Heart left ventricle (tissue), 16 donors: ENCODE measurements around the gene ATG2A. TPM values are rescaled to one million over a fixed set of nuclear protein-coding genes. Genes with fewer than 3 reads are reported as not detected.

Experiments used
- ATAC-seq, 4 donors: fragments of 200-7000 bp; cut with Tn5 transposase; one replicate each; pipeline ENCODE4 v1.9.1; 2020 to 2022; ENCODE audit warnings: moderate library complexity in 4 of 4, mild to moderate bottlenecking in 3 of 4, moderate number of reproducible peaks in 1 of 4
- DNase-seq, 5 donors: peaks; one replicate each; pipeline ENCODE4 v3.0.0-alpha.2; 2020
- H3K27ac ChIP-seq, 12 donors: fragments of 200-600 bp; sonication (generic) in 4 of 12; one replicate each; pipeline versions ENCODE4 v1.5.0 to v1.8.0; 2016 to 2022; ENCODE audit warnings: mild to moderate bottlenecking in 2 of 12
- H3K27me3 ChIP-seq, 9 donors: fragments of 200-600 bp; sonication (generic) in 2 of 9; one replicate each; pipeline versions ENCODE4 v1.5.1 to v1.8.0; 2016 to 2022; ENCODE audit warnings: mild to moderate bottlenecking in 3 of 9
- H3K36me3 ChIP-seq, 9 donors: fragments of 200-600 bp; sonication (generic) in 2 of 9; one replicate each; pipeline versions ENCODE4 v1.5.0 to v1.8.0; 2018 to 2022; ENCODE audit warnings: mild to moderate bottlenecking in 2 of 9
- H3K4me1 ChIP-seq, 12 donors: fragments of 200-600 bp; sonication (generic) in 4 of 12; one replicate each; pipeline versions ENCODE4 v1.5.0 to v1.8.0; 2016 to 2022; ENCODE audit warnings: mild to moderate bottlenecking in 3 of 12
- H3K4me3 ChIP-seq, 12 donors: fragments of 200-600 bp; sonication (generic) in 4 of 12; one replicate each; pipeline versions ENCODE4 v1.5.0 to v1.8.0; 2017 to 2022; ENCODE audit warnings: mild to moderate bottlenecking in 9 of 12, moderate library complexity in 4 of 12
- H3K9me3 ChIP-seq, 12 donors: fragments of 200-600 bp; sonication (generic) in 4 of 12; one replicate each; pipeline versions ENCODE4 v1.5.0 to v1.8.0; 2016 to 2022; ENCODE audit warnings: mild to moderate bottlenecking in 1 of 12
- POLR2A ChIP-seq, 2 donors: fragments of 450-650 bp; IDR thresholded peaks; one replicate each; pipeline ENCODE4 v1.6.1; 2017; ENCODE audit warnings: antibody characterized with exemption in 2 of 2, mild to moderate bottlenecking in 2 of 2, moderate library complexity in 2 of 2
- WGBS, 4 donors: extraction: QIAGEN DNeasy Blood & Tissue Kit in 2 of 4; methylation state at CpG; one replicate each; pipeline versions ENCODE4 v1.1.5 to v1.1.7; 2013 to 2018; 5-methylcytosine and 5-hydroxymethylcytosine counted together
- intact Hi-C, 10 donors: fragments of 100-400 bp; cut with DNase I; formaldehyde crosslinking; loops; one replicate each; pipeline versions ENCODE4 v1.11.1 to v1.14.2; 2022
- polyA plus RNA-seq, 2 donors: library from polyadenylated mRNA; stranded (reverse); fragments of 200-250 nt; gene quantifications; one replicate each; pipeline ENCODE4 v1.2.3, GENCODE V29; 2013
- total RNA-seq, 9 donors: library from RNA; depleted of rRNA in 2 of 9; stranded (reverse); fragments of >200 nt in 2 of 9; fragmentation: NEBNext Ultra II Directional in 3 of 9; extraction: Animal tissue kit (Norgen Biotek cat#: 25700) in 3 of 9; gene quantifications; one replicate each; pipeline versions ENCODE4 v1.1.0 to v1.2.4, GENCODE V29; 2016 to 2023
- TF ChIP-seq, protein P1 (sequence below), 12 donors: fragments of 200-600 bp; sonication (generic) in 4 of 12; IDR thresholded peaks; one replicate each; pipeline versions ENCODE4 v1.5.0 to v1.8.0; 2018 to 2022; ENCODE audit warnings: antibody characterized with exemption in 12 of 12, mild to moderate bottlenecking in 5 of 12
- donor health status: ischemic (EF 13 %, LVEDD 7.1; RV severe dilation, severe dysfunction).
- donor health status: healthy with polysubstance abuse.
- donor health status: DM: no; HTN: yes; CAD: no.
- donor health status: DM: no; HTN: no; CAD: no.
- donor health status: ischemic (EF 25% LVEDD 6.9; RV normal size, moderate dysfunction).
- donor health status: ischemic (EF 25% LVEDD 5.7; RV mildly dilated, moderate dysfunction).
- donor health status: healthy.
- donor health status: DM: yes; HTN: yes; CAD: no.
- donor health status: ischemic (EF 35%, LVEDD 5.7; RV mildly dilated, moderate dysfunction).
- donor health status: nonischemic (EF 11% LVEDD 7.7; RV severe dilation, severe dysfunction).
- donor health status: DM: yes; HTN: yes; CAD: no.
- donor health status: PGD.
- donor health status: ischemic (EF 29% LVEDD 5.4; RV normal size, mild dysfunction).
- donor health status: nonischemic (EF 23%, LVEDD 6.1; RV moderate dilation, normal function).

ATG2A gene
- total and polyA plus RNA-seq, 11 donors, result 11.4 to 38.5 (median 16.1) TPM

DNA sequence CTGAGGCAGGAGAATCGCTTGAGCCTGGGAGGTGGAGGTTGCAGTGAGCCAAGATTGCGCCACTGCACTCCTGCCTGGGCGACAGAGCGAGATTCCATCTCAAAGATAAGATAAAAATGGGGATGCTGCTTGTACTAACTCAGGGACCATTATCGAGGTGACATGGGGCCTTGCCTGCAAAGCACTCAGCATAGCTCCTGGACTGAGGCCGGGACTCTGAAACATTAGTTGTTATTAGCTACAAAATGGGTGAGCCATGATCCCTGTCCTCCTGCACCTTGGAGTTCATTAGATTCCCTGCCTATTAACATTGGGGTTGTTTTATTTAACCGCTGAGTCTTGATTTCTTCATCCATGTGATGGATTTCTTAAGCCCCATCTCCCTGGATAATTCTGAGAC is 12.6 kb upstream of the ATG2A start:
- no peak for DNase-seq
- Histone ChIP-seq H3K27ac (no peak overlapping the region), H3K36me3 (peaks cover 0 to 84% (median 70%) of the 10 kb centered on the region in 9 donors), H3K9me3 (no peaks in the 10 kb centered on the region), H3K4me3 (no peak overlapping the region), H3K4me1 (peaks cover 0 to 19% (median 14%) of the 10 kb centered on the region in 12 donors), H3K27me3 (no peaks in the 10 kb centered on the region)
- intact Hi-C loops, result loop anchor here in 7 of 10 donors (5.0 to 10.0 kb wide), 7 partner anchors 48 to 195 kb away; partner anchors contain the start of genes ARL2 (in 4 of the 7), BATF2 (in 2 of the 7), FAU (in 1 of the 7) and MRPL49 (in 1 of the 7)
- TF ChIP-seq, protein P1, sequence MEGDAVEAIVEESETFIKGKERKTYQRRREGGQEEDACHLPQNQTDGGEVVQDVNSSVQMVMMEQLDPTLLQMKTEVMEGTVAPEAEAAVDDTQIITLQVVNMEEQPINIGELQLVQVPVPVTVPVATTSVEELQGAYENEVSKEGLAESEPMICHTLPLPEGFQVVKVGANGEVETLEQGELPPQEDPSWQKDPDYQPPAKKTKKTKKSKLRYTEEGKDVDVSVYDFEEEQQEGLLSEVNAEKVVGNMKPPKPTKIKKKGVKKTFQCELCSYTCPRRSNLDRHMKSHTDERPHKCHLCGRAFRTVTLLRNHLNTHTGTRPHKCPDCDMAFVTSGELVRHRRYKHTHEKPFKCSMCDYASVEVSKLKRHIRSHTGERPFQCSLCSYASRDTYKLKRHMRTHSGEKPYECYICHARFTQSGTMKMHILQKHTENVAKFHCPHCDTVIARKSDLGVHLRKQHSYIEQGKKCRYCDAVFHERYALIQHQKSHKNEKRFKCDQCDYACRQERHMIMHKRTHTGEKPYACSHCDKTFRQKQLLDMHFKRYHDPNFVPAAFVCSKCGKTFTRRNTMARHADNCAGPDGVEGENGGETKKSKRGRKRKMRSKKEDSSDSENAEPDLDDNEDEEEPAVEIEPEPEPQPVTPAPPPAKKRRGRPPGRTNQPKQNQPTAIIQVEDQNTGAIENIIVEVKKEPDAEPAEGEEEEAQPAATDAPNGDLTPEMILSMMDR (IDR thresholded peaks at IDR 0.05), result no peak
- TF ChIP-seq POLR2A (IDR thresholded peaks at IDR 0.05), result no peak
- ATAC-seq, result no peak
- WGBS, 4 donors, result 93 to 99% (median 95%) methylated on average over 7 of the region's 7 CpGs

DNA sequence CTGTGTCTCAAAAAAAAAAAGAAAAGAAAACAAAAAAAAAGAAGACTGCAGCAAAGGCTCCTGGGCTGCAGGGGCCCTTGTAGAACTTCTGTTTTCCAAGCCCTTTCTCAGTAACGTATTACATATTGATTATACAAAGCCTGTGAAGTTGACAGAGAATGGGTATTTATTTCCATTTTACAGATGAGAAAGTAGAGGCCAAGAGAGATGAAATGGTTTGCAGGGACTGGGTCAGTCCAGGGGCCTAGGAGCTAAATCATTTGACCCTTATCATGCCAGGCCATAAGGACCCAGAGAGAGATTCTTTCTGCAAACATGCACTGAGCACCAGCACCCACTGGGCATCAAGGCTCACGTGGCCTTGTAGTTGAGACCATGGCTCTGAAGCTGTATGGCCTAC is 11.9 kb upstream of the ATG2A start:
- intact Hi-C loops, result loop anchor here in 7 of 10 donors (5.0 to 10.0 kb wide), 7 partner anchors 48 to 196 kb away; partner anchors contain the start of genes ARL2 (in 4 of the 7), BATF2 (in 2 of the 7), FAU (in 1 of the 7) and MRPL49 (in 1 of the 7)
- Histone ChIP-seq H3K4me1 (peaks cover 0 to 24% (median 15%) of the 10 kb centered on the region in 12 donors), H3K27me3 (no peaks in the 10 kb centered on the region), H3K9me3 (no peaks in the 10 kb centered on the region), H3K27ac (no peak overlapping the region), H3K36me3 (peaks cover 0 to 78% (median 65%) of the 10 kb centered on the region in 9 donors), H3K4me3 (no peak overlapping the region)
- no peak for DNase-seq
- ATAC-seq, result no peak
- WGBS, 4 donors, result 94 to 100% (median 97%) methylated on average over 2 of the region's 2 CpGs
- TF ChIP-seq, protein P1 (IDR thresholded peaks at IDR 0.05), result no peak
- TF ChIP-seq POLR2A (IDR thresholded peaks at IDR 0.05), result no peak

DNA sequence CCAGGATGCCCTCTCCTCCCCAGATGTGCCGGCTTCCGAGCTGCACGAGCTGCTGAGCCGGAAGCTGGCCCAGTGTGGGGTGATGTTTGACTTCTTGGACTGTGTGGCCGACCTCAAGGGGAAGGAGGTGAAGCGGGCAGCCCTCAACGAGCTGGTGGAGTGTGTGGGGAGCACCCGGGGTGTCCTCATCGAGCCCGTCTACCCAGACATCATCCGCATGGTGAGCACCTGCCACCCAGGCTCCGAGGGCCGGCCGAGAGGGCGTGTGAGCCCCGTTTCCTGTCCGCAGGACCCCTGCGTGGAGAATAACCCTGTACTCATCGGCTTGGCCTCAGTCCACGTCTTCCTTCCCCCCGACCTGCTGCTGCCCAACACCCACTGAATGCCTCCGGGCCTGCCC is 9.7 kb upstream of the ATG2A start:
- no peaks in the 10 kb centered on the region for H3K9me3 ChIP-seq
- ATAC-seq, result no peak
- H3K36me3 ChIP-seq, result peaks cover 0 to 55% (median 44%) of the 10 kb centered on the region in 9 donors
- intact Hi-C loops, result loop anchor here in 7 of 10 donors (5.0 to 10.0 kb wide), 7 partner anchors 51 to 198 kb away; partner anchors contain the start of genes ARL2 (in 4 of the 7), BATF2 (in 2 of the 7), FAU (in 1 of the 7) and MRPL49 (in 1 of the 7)
- H3K27me3 ChIP-seq, result no peaks in the 10 kb centered on the region
- WGBS, 4 donors, result 71 to 88% (median 78%) methylated on average over 16 to 22 of the region's 22 CpGs
- peak in 1 of 5 donors; percentile 22 for DNase-seq
- no peak overlapping the region for H3K27ac ChIP-seq
- no peak overlapping the region for H3K4me3 ChIP-seq
- TF ChIP-seq, protein P1 (IDR thresholded peaks at IDR 0.05), result no peak
- no peak for TF ChIP-seq POLR2A (IDR thresholded peaks at IDR 0.05)
- peaks cover 0 to 33% (median 21%) of the 10 kb centered on the region in 12 donors for H3K4me1 ChIP-seq

DNA sequence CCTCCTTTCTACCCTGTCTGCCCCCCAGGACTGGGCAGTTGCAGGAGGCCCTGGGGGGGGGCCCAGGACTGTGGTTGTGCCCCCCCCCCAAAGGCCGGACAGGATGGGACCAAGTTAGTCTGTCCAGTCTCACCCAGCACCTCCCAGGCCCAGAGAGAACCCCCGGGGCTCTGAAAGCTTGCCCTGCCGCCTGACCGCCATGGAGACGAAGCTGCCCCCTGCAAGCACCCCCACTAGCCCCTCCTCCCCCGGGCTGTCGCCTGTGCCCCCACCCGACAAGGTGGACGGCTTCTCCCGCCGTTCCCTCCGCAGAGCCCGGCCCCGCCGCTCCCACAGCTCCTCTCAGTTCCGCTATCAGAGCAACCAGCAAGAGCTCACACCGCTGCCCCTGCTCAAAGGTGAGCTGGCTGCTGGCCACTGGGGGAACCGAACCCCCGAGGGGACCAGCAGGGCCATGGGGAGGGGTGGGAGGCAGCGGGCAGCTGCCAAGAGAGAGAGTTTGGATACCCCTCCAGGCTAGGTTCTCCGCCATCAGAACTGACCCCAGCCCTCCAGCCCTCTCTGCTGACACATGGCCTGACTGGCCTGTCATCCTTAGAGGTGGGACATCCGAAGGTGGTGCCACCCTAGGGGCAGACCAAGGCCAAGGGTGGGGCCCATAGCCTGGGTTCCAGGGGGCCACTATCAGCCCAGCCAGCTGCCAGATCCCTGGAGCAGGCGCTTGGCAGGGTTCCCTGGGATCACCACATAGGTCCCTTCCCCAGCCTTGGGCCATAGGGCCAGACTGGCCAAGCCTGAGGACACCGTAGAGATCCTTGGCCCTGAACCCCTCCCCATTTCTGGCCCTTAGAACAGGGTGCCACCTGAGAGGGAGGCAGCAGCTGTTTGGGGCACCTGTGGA is 8.8 kb upstream of the ATG2A start:
- H3K36me3 ChIP-seq, result peaks cover 0 to 46% (median 35%) of the 10 kb centered on the region in 9 donors
- H3K4me1 ChIP-seq, result peaks cover 0 to 33% (median 21%) of the 10 kb centered on the region in 12 donors
- intact Hi-C loops, result loop anchor here in 8 of 10 donors (2.0 to 10.0 kb wide), 8 partner anchors 52 to 199 kb away; partner anchors contain the start of genes ARL2 (in 4 of the 8), BATF2 (in 3 of the 8), FAU (in 1 of the 8) and MRPL49 (in 1 of the 8)
- WGBS, 4 donors, result 56 to 66% (median 61%) methylated on average over 7 to 24 of the region's 24 CpGs
- no peak for TF ChIP-seq POLR2A (IDR thresholded peaks at IDR 0.05)
- TF ChIP-seq, protein P1 (IDR thresholded peaks at IDR 0.05), result no peak
- H3K27ac ChIP-seq, result peak overlapping the region in 3 of 12 donors; percentile 94 to 97 (median 96)
- H3K27me3 ChIP-seq, result no peaks in the 10 kb centered on the region
- H3K9me3 ChIP-seq, result no peaks in the 10 kb centered on the region
- ATAC-seq (no peak), DNase-seq (no peak)
- peak overlapping the region in 11 of 12 donors; percentile 86 to 100 (median 98) for H3K4me3 ChIP-seq
